ENCODE data around the gene LENG1.

LENG1 gene

GRCh38 chr19:54137699-54138488, 21.6 kb downstream of the LENG1 start, which contains the start of gene CNOT3:
Gene CNOT3, plus strand, starts transcription at chr19:54137762. Its CDS starts 5,217 bp downstream, at chr19:54142979.
- DNase-seq: no peak

DNA sequence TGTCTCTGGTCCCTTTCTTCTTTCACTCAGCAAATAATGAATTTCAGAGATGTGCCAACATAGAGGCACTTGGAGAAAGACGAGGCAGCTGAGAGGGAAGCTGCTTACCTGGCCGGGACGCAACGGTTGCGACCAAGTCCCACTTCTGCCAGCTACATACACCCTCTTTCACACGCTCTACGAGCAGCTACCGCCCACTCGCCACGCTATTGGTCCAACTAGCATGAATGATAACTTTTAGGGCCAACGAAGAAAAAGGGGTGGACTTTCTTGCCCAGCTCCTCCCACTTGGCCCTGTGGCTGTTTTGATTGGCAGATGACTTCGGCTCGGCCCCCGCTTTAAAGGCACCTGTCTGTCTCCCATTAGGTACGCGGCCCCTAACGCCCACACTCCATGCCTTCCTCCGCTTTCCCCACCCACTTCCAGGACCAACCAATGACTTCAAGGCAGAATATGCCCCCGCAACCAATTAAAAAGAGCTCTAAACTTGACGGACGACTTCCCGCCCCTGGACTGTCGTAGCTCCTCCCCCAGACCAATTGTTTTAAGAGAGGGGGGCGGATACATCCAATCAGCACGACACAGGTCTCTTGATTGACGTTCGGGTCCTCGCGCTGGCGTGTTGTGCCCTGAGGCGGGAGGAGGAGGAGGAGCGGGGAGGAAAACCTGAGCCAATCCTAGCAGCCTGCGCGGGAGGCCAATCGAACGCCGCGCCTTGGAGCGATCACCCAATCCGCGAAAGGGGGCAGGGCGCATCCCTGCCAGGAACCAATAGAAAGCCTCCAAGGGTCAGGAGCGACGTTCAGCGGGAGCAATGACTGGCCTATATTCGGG, 22.4 kb downstream of the LENG1 start:
- DNase-seq: peak; percentile 100

DNA sequence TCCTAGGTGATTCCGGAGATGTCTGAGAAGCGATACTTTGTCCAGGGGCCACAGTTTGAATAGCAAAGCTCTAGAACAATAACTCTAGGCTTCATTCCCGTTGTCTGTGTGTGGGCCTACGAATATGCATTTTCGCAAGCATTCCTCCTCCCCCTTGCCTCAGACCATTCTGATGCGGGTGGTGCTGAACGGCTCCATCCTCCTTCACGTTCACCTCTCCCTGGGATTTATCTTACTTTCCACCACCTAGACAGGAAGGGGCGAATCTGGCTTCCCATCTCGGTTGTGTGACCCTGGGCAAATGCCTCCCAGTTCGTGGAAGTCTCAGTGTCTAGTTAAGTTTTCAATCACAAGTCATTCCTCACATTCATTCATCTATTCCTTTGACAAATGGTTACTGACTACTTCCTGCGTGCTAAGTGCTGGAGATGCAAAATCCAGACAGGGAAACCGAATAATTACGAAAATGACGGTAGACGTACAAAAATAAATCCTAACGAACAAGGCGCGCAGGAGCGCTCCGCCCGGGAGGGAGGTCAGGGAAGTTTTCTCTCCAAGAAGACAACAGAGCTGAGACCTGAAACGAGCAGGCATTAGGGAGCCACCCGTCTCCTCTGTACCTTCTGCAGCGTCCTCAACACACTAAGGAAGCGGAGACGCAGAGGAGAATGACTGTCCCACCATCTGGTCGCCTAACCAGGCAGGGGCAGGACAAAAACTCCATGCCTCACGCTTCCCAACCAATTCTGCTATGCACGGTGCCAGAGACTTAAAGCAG, 23.2 kb downstream of the LENG1 start:
- no peak for DNase-seq

- no peak for DNase-seq
These were observed 25.4 kb downstream of the LENG1 start for GRCh38 chr19:54133957-54134590.

GRCh38 chr19:54133312-54133956, 26.1 kb downstream of the LENG1 start:
- peak; percentile 21 for DNase-seq

GRCh38 chr19:54129617-54129996, 29.9 kb downstream of the LENG1 start:
- no peak for DNase-seq

DNA sequence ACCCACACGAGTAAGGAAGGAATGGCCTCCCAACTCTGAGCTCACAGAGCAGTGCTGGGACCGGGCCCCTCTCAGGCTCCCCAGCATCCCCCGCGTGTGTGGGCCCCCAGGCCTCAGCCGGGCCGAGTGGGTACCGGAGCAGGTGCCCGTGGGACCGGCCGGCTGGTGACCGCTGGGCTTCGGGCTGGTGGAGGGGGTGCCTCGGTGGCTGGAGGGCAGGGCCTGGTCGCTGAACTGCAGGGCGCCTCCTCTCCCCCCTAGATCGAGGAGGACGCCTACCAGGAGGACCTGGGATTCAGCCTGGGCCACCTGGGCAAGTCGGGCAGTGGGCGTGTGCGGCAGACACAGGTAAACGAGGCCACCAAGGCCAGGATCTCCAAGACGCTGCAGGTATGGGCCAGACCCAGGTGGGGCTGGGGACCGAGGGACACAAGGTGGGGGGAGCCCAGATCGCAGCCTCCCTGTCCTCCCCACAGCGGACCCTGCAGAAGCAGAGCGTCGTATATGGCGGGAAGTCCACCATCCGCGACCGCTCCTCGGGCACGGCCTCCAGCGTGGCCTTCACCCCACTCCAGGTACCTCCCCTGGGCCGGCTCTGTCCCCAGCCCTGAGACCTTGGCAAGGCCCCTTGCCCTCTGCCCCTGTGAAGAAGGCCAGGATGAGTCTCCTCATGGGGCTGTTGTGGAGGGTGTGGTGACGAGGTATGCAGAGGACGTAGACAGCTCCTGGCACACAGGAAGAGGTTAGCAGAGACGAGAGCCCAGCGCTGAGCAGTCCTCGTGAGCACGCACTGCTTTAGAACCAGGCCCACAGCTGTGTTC, 30.5 kb downstream of the LENG1 start:
- DNase-seq: no peak

DNA sequence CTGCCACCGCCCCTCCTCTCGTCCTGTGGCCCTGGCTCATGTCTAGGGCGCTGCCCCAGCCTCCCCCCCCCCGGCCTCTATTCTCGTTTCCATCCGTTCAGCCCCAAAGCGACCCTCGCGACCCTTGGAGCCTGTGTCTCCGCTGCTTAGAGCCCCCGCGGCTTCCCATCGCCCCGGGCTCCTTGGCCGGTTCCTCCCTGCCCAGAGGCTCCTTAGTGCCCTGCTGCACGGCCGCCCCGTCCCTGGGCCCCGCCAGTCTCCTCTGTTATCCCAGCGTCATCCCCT, 31.1 kb downstream of the LENG1 start:
- DNase-seq: no peak

DNA sequence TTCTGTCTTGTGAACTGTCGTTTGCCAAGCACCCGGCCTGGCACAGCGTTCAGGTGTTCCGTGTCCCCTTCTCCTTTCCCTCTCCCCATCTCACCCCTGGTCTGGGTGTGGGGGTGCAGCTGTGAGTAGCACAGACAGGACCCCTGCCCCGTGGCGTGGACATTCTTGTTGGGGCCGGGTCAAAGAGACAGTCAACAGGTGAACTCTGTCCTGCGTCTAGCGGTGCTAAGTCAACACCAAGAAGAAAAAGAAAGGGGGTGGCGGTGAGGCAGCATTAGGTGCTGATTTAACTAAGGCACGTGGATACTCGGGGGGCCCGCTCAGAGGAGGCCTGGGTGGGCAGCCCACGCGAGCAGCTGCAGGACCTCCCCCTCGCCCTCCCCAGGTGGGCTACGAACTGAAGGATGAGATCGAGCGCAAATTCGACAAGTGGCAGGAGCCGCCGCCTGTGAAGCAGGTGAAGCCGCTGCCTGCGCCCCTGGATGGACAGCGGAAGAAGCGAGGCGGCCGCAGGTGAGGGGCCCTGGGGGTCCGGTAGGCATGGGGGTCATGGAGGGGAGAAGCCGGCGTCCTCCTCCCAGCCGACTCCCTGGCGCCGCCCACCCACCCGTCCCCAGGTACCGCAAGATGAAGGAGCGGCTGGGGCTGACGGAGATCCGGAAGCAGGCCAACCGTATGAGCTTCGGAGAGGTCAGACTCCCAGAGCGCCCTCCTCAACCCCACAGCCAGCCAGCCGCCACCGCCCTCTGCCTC, 31.7 kb downstream of the LENG1 start:
- no peak for DNase-seq

GRCh38 chr19:54125713-54126112, 33.8 kb downstream of the LENG1 start:
- DNase-seq: no peak

DNA sequence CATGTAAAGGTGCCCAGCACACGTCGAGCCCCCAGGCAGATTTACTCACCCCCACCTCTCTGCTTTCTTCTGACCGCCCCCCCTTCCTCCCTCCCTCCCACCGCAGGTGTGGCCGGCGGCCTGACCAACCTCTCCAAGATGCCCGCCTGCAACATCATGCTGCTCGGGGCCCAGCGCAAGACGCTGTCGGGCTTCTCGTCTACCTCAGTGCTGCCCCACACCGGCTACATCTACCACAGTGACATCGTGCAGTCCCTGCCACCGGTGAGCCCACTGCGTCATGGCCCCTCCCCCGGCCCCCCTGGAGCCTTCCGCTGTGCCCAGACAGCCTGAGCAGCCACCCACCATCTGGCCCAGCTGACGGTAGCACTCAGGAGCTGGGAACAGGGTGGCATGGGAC, 35.1 kb downstream of the LENG1 start:
- DNase-seq: no peak

DNA sequence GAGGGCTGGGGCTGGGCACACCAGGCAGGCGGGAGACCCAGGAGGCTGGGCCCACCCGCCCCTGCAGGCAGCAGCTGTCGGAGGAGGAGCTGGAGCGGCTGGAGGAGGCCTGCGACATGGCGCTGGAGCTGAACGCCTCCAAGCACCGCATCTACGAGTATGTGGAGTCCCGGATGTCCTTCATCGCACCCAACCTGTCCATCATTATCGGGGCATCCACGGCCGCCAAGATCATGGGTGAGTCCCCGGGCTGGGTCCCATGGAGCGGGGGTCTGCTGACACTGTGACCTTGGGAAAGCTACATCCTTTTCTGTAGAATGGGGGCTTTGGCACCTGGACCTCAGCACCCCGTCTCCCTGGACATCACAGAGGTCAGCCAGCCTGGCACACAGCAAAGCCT, 35.8 kb downstream of the LENG1 start:
- no peak for DNase-seq

DNA sequence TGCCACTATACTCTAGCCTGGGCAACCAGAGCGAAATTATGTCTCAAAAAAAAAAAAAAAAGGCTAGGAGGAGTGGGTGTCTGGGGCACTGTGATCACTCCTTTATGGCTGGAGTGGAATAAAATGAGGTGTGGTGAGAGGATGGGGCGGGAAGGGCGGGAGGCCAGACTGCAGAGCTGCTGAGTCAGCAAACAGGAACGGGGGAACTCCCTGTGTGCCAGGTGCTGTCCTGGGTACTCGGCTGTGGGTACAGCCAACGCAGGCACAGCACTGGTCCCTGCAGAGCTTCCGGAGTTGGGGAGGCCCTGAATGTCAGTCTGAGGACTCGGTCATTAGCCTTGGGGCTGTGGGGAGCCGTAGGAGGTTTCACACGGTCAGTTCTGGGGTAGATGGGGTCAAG, 38.3 kb downstream of the LENG1 start:
- DNase-seq: no peak

DNA sequence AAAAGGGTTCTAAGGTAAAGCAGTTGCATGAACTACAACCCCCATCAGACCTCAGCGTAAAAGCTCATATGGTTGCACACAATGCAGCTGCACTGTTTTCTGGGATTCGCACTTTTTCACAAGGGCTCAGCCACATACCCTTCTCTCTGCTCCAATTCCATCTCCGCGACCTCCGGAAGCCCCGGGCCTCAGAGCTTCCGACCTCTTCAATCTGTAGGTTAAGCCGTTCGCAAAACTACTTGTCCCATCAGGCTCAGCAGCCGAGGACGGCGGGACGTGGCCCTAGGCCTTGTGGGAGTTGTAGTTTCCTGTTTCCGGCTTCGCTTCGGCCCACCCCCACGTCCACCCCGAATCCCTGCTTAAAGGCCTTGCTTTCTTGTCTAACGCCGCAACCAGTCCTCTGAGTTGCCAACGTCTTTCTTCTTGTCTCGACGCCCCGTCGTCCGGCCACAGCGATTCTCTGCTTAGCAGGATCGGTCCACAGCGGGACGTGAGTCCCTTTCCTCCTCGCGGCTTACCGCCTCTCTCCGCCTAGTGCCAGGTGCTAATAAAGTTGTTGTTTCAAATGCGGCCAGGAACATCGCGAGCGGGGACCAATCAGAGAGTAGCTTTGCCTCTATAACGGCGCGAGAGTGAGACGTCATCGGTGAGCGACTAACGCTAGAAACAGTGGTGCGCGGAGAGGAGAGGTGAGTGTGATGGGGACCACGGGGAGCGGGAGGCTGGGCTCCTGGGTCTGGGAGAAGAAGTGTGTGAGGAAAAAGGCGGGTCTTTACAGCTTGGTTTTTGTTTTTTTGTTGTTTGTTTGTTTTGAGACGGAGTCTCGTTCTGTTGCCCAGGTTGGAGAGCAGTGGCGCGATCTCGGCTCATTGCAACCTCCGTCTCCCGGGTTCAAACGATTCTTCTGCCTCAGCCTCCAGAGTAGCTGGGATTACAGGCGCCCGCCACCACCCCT, 44.1 kb downstream of the LENG1 start, which contains the start of the genes PRPF31 and TFPT:
Gene PRPF31, plus strand, starts transcription at position 646 of the 955 bp plus-strand sequence. CDS start 2,525 bp downstream, outside the sequence.
Gene TFPT, minus strand, starts transcription at position 549 of the 955 bp plus-strand sequence. Its CDS starts 388 bp downstream, at position 161.
- peak; percentile 86 for DNase-seq

DNA sequence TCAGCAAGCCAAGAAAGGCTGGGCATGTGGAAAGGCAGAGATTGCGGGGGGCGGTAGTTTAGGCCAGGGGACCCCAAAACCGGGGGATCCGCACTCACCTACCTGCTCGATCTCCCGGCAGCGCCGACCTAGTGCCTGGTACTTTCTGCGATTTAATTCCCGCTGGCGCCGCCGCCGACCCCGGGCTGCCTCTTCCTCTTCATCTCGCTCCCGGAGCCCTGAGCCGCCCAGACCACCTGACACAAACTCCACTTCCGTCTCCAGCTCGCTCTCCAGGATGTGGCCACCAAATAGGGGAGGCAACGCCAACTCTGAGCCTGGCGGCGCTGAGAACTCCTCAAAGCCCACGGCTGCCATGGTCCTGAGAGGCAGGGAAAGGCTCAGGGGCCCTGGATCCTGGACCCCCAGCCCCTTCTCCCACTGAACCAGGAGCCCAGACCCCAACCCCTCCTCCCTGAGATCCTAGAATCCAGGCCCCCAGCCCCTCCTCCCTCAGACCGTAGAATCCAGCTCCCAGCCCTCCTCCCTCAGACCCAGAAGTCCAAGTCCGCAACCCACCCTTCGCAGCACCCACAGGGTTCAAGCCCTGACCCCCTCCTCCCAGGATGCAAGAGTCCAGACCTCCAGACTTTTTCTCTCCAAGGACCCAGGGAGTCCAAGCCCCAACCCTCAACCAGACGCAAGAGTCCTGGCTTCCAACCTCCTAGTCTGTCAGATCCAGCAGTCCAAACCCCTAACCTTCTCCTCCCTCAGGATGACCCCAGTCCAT, 45.0 kb downstream of the LENG1 start:
- no peak for DNase-seq

DNA sequence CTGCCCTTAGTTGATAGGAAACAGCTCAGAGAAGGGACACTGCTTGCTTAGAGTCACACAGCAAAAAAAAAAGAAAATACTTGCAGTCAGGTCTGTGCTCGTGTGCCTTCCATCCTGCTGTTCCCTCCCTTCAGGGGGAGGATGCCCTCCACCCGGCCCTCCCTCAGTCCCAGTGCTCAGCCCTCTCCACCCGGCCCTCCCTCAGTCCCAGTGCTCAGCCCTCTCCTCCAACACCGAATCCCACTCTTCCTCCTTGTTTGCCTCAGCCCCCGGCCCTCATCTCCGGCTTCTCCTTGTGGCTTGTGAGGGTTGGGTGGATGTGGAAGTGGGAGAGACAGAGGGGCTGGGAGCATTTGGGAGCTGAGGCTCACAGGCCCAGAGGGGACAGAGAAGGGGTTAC, 49.9 kb downstream of the LENG1 start:
- no peak for DNase-seq

DNA sequence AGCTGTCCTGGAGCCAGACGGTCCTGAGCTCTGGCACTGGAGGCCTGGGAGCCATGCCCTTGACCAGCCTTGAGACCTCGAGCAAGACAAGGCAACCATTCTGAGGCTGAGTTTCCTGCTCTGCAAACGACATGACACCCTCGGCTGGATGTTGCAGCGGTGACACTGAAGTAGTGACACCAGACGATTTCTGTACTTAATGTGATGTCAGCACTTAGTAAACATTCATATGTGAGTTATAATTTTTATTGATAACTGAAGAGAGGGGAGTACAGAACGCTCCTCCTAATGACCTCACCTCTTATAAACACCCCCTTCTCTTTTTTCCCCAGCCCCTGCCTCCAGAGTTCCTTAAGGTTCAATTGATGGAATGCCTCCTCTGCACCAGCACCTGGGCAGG, 51.0 kb downstream of the LENG1 start:
- no peak for DNase-seq

- DNase-seq: no peak
These were observed 51.5 kb downstream of the LENG1 start for GRCh38 chr19:54107876-54108490.
